HG03520 (cell line): ENCODE data around the gene KCNJ11.

ENCODE experiments used
- ATAC-seq: cut with Tn5 transposase; IDR thresholded peaks from one replicate; pipeline ENCODE4 v1.9.1; 2021; ENCODE audit warnings: mild to moderate bottlenecking, moderate library complexity; ENCODE audit not compliant: unreplicated experiment

KCNJ11 gene

GRCh38 chr11:17410606-17411379 lies 22.3 kb upstream of the KCNJ11 start:
- ATAC-seq: no peak

DNA sequence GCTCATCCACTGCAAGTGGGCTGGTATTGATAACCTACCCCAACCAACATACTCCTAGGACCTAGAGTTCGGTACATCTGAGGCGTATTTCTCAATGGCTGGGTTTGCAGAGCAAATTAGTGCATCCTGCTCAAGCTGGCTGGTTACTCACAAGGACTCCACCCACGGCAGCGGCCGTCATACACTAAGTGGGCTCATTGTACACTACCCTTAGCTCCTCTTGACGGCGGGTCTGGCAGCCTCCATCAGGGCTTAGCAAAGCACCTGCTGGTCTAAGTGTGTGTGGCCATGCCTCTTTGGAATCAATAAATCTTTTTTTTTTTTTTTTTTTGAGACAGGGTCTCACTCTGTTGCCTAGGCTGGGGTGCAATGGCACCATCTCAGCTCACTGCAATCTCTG lies 20.2 kb upstream of the KCNJ11 start:
- ATAC-seq: no peak

- ATAC-seq: no peak
Measured at GRCh38 chr11:17408026-17408425, 19.6 kb upstream of the KCNJ11 start.

GRCh38 chr11:17407575-17407974 lies 19.1 kb upstream of the KCNJ11 start:
- ATAC-seq: no peak

- no peak for ATAC-seq
Measured at GRCh38 chr11:17406818-17407149, 18.3 kb upstream of the KCNJ11 start.

DNA sequence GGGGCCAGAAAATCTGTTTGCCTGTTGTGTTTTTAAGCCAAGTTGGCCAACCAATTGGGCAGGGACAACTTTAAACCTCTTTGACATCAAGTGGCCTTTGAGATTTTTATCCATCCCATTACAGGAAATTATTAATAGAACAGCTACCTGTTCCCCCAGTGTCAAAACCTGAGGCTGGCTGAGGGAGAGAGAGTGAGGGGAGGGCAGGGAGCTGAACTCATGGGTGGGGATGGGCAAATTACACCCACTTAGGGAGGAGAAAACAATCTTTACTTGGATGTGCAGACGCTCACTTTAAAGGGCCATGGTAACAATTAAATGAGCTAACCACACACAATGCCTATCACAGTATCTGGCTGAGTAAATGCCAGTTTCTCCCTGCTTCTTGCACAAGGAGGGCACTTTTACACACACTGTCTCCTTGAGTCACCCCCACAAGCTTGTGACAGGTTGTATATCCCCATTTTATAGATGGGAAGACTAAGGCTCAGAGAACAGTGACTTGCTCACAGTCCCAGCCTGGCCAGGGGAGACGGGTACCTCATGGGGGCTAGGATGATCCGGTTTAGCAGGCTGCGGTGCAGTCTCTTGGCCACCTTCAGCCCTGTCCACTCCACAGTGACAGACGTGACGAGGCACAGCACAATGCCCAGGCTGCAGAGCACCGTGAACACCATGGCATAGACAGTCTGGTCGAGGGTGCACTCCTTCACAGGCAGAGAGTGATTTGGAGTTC lies 17.8 kb upstream of the KCNJ11 start:
- ATAC-seq: no peak

DNA sequence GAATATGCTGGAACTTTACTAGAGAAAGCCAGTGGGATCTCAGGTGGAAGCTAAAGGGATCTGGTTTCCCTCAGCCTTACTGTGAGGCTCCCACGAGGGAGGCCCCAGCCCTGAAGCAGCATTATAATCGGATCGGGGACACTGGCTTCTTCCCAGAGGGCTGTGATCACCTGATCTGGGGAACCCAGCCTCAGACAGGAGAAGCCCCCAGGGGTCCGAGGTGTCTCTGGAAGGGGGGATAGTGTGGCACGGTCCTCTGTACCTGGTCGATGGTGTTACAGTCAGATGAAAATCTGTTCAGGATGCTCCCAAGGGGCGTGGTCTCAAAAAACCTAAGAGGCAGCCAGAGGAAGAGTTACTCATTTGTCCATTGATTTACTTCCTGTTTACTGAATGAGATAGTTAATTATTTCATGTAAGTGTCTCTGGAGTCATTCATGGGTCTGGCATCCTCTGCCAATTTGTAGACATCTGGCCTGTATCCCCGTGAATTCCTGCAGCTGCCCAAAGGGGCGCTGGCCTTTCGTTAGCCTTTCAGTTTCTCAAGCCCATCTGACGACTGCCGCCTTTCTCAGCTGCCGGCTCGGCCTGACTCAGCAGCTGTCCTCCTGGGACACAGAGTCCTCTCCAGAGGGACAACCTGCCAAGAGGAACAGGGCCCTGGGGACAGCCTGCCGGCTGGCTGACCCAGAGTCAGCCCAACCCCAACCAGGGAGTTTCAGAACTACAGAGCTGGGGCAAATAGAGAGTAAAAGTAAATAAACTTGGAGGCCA lies 17.0 kb upstream of the KCNJ11 start:
- no peak for ATAC-seq

DNA sequence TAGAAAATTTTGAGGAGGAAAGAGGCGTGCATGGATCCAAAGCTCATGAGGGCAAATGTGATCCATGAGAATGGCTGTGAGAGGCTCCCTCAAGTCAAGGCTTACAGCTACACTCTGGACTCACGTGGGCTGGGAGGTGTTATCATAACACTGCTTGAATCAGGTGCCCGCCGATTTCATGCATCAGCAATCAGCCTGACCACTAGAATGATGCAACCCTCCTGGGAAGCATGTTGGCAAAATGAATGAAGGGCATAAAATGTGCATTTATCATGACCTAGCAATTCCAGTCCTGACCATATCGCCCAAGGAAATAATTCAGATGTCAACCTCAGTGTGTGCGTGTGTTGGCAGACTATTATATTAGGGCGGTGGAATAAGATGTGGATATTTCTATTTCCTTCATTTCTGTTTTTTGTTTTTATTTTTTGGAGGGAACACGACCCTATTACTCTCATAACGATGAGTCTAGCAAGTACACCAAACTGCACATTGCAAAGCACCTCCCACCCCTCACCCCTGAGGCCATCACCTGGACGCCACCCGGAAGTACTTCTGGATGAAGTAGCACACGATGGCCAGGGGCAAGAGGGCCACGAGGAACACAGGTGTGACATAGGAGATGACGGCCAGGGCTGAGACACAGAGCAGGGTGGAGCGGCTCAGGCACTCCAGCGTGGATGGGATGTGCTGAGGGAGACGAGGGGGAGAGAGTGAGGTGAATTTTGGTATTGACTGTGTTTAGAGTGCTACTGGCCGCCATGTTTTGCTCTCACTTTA lies 15.7 kb upstream of the KCNJ11 start:
- ATAC-seq: no peak

- no peak for ATAC-seq
Measured at GRCh38 chr11:17402486-17402885, 14.0 kb upstream of the KCNJ11 start.

- ATAC-seq: no peak
Measured at GRCh38 chr11:17401841-17402240, 13.4 kb upstream of the KCNJ11 start.

DNA sequence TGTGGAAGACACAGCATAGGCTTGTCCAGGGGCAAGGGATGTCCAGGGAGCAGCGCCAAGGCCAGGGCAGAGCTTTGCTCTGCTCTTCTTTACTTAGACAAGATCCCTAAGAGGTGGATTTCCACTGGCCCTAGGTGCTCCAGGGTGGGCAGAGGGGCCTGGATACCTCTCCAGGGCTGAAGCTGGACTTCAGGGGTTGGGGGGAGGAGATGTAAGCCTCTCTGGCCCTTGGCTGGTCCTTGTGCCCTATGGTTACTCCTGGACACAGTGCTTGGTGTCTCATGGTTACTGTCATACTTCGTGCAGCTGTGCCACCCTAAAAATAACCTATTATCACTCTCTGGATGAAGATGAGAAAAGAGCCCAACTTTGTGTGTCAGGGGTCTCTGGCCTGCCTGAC lies 12.9 kb upstream of the KCNJ11 start:
- no peak for ATAC-seq

- ATAC-seq: no peak
Measured at GRCh38 chr11:17400048-17400775, 11.8 kb upstream of the KCNJ11 start.

DNA sequence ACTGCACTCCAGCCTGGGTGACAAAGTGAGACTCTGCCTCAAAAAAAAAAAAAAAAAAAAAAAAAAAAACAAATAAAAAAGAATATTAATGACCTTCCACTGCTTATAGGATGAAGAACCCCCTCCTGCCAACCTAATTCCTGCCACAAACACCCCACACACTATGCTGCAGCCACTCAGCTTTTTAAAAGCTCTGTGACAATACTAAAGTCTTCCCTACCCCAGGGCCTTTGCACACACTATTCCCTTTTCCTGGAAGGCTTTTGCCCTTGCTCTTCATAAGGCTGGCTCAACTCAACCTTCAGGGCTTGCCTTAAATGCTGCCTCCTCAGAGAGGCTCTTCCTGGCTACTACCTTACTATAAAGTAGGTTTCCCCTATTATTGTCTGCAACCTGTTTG lies 10.8 kb upstream of the KCNJ11 start:
- no peak for ATAC-seq

DNA sequence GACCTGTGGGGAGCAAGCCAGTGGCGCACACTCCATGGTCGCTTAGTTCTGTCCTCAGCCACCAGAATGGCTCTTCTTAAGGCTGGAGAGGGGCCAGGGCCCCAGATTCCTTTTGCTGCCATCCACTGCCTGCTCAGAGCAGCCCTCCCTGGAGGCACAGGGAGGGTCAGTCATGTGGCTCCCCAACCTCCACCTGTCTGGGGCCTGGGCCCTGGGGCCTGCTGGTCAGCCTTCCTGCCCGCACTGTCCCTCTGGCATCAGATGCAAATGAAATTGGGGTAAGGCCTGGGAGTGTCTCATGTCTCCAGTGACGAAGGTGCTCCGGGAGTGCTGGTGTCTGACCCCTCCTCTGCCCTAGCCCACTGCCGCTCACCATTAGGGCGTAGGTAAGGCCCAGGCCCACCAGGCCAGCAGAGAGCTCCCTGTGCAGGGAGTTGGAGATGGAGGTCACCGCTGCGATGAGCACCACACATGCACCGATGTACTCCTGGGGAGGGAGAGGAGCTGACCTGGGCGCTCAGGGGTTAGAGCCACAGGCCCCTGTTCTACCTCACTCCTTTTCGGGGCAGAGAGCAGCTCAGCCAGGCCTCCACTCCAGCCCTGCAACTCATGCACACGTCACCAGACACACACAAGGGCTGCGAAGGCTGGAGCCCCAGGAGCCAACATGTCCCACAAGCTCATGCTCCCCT lies 9.0 kb upstream of the KCNJ11 start:
- no peak for ATAC-seq

DNA sequence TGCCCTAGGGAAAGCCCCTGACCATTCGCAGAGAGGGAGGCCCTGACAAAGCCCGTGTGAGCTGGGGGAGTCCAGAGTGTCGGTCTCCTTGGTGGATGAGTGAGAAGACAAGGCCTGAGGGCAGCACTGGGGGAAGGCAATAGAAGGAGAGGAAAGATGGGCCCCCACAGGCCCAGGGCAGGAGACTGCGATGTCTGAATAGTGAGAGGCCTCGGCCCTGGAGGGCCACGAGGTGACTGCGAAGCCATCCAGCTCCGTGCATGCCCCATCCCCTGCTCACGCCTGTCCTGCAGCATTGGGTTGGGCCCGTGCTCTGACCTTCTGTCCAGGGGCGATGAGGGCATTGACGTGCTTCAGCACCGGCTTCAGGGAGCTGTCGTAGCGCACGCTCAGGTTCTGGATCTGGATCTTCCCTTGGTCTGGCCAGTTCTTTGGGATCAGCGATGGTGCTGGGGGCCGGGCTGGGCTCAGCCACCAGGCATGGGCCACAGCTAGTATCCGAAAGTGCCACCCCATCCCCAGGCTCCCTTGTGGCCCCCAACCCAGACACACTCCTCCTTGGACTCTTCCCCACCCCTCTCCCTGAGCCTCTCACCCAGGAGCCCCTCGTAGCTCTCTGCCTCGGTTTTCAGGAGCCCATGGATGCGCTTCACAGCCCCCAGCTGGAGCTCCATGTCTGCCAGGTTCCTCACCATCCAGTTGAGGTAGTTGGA lies 8.3 kb upstream of the KCNJ11 start:
- no peak for ATAC-seq

DNA sequence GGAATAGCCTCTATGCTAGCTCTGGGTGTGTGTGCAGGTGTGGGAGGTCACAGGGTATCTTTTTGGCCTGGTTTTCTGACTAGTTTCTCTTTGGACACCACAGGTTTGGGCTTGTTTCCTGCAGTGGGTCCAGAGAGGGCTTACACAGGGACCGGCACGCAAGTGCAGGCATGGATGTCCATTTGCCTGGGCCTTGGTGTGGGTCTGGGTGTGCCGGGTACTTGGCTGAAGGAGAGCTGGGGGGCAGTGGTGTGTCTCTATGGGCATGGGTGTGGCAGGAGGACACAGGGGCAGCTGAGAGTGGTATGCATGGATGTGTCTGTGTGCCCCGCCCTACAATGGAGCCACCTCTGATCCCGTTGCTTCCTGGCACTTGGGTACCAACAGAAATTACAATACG lies 7.5 kb upstream of the KCNJ11 start:
- ATAC-seq: no peak

GRCh38 chr11:17395554-17395961 lies 7.1 kb upstream of the KCNJ11 start:
- ATAC-seq: no peak

DNA sequence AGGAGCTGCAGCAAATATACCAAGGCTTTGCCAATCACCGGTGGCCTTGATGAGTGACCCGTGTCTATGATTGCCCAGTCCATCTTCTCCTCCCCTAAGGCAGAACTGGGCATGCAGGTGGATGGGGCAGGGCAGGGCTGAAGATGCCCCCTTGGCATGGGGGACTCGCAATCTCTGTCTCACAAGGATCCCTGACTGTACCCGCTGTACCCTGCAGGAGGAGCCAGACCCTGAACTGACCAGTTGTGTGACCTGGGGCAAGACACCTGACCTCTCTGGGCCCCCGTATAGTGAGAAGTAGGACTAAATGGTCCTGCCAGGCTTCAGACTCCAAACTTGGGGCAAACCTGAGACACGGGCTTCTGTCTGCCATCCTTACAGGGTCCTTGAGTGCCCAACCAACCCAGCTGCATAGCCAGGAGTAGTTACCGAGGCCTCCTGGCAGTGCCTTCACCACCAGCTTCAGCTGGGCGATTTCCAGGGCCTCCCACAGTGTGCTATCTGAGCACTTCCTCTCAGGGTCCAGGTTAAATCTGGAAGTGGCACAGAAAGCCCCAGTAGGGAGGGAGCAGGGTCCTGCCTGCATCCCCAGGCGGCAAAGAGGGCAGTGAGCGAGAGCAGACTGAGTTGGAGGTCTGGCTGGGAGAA lies 6.4 kb upstream of the KCNJ11 start:
- no peak for ATAC-seq

- no peak for ATAC-seq
Measured at GRCh38 chr11:17393472-17393871, 5.0 kb upstream of the KCNJ11 start.
